GM19372 (cell line): ENCODE measurements around the gene ZNF195.
"Not testable (repeated sequence)": the region's sequence is repeated elsewhere in the genome, so short reads cannot be mapped to it uniquely, and the experiment has no call there.

Experiments
- ATAC-seq: cut with Tn5 transposase; IDR thresholded peaks from one replicate; pipeline ENCODE4 v1.9.1; 2021; ENCODE audit warnings: mild to moderate bottlenecking, low read depth, moderate library complexity; ENCODE audit not compliant: unreplicated experiment

Gene ZNF195

GRCh38 chr11:3378426-3379423 is at the start of gene ZNF195:
Gene ZNF195, minus strand, starts transcription at chr11:3379146. Its CDS starts 106 bp downstream, at chr11:3379040.
- ATAC-seq: peak; percentile 99

GRCh38 chr11:3428076-3428475 is 49.1 kb upstream of the ZNF195 start:
- ATAC-seq: not testable (repeated sequence)

GRCh38 chr11:3426541-3426940 is 47.6 kb upstream of the ZNF195 start:
- not testable (repeated sequence) for ATAC-seq

GRCh38 chr11:3423928-3424327 is 45.0 kb upstream of the ZNF195 start:
- not testable (repeated sequence) for ATAC-seq

GRCh38 chr11:3423138-3423731 is 44.3 kb upstream of the ZNF195 start:
- ATAC-seq: not testable (repeated sequence)

GRCh38 chr11:3422380-3423137 is 43.6 kb upstream of the ZNF195 start:
- ATAC-seq: peak; percentile 88

GRCh38 chr11:3421608-3422379 is 42.8 kb upstream of the ZNF195 start:
- ATAC-seq: not testable (repeated sequence)

GRCh38 chr11:3420281-3421042 is 41.5 kb upstream of the ZNF195 start:
- ATAC-seq: not testable (repeated sequence)

GRCh38 chr11:3419496-3419895 is 40.5 kb upstream of the ZNF195 start:
- ATAC-seq: not testable (repeated sequence)

- ATAC-seq: not testable (repeated sequence)
Measured at GRCh38 chr11:3417047-3417446, 38.1 kb upstream of the ZNF195 start.

GRCh38 chr11:3415301-3415700 is 36.4 kb upstream of the ZNF195 start:
- ATAC-seq: not testable (repeated sequence)

- not testable (repeated sequence) for ATAC-seq
Measured at GRCh38 chr11:3413666-3414065, 34.7 kb upstream of the ZNF195 start.

GRCh38 chr11:3412837-3413236 is 33.9 kb upstream of the ZNF195 start:
- no peak for ATAC-seq

GRCh38 chr11:3408722-3409121 is 29.8 kb upstream of the ZNF195 start:
- not testable (repeated sequence) for ATAC-seq

- not testable (repeated sequence) for ATAC-seq
Measured at GRCh38 chr11:3408058-3408605, 29.2 kb upstream of the ZNF195 start.

- not testable (repeated sequence) for ATAC-seq
Measured at GRCh38 chr11:3406937-3407336, 28.0 kb upstream of the ZNF195 start.

GRCh38 chr11:3406223-3406875 is 27.4 kb upstream of the ZNF195 start:
- not testable (repeated sequence) for ATAC-seq
